CD14-positive monocyte (primary cell): ENCODE measurements around the gene ATP1A3. TPM values are rescaled to one million over a fixed set of nuclear protein-coding genes. Genes with fewer than 3 reads are reported as not detected.

Experiments
- DNase-seq, 3 donors: peaks; one replicate each; pipeline ENCODE4 v3.0.0-alpha.2; 2011 to 2022
- H2AFZ ChIP-seq: 2 replicates; pipeline ENCODE4 v1.6.0; 2012; ENCODE audit warnings: mild to moderate bottlenecking, low read depth, low read length, inconsistent platforms; ENCODE audit not compliant: insufficient read depth, poor library complexity, severe bottlenecking
- H3K27ac ChIP-seq, 2 donors: 1 replicate in 1 of 2; 2 replicates in 1 of 2; pipeline ENCODE4 v1.5.1; 2012 to 2013; ENCODE audit warnings: low read length in 2 of 2, control low read depth in 1 of 2, inconsistent platforms in 1 of 2, low read depth in 1 of 2, mild to moderate bottlenecking in 1 of 2
- H3K27me3 ChIP-seq, 2 donors: one replicate each; pipeline versions ENCODE4 v1.6.0 to v1.6.1; 2011 to 2013; ENCODE audit warnings: low read length in 2 of 2; ENCODE audit not compliant: control insufficient read depth in 2 of 2, insufficient read depth in 2 of 2
- H3K36me3 ChIP-seq, 2 donors: replicated peaks in 1 of 2; 1 replicate in 1 of 2; 2 replicates in 1 of 2; pipeline versions ENCODE4 v1.5.1 to v1.6.1; 2012 to 2013; ENCODE audit warnings: low read length in 2 of 2, control low read depth in 1 of 2, inconsistent platforms in 1 of 2, mild to moderate bottlenecking in 1 of 2; ENCODE audit not compliant: insufficient read depth in 2 of 2, control insufficient read depth in 1 of 2
- H3K4me1 ChIP-seq, 2 donors: 1 replicate in 1 of 2; 2 replicates in 1 of 2; pipeline versions ENCODE4 v1.5.1 to v1.6.1; 2012 to 2013; ENCODE audit warnings: low read length in 2 of 2, control low read depth in 1 of 2, inconsistent platforms in 1 of 2, mild to moderate bottlenecking in 1 of 2, moderate library complexity in 1 of 2; ENCODE audit not compliant: insufficient read depth in 2 of 2, control insufficient read depth in 1 of 2
- H3K4me2 ChIP-seq: replicated peaks from 2 replicates; pipeline ENCODE3; 2012; ENCODE audit warnings: low read length, moderate library complexity, mild to moderate bottlenecking; ENCODE audit not compliant: poor library complexity, severe bottlenecking; ENCODE audit errors: extremely low read depth
- H3K4me3 ChIP-seq, 3 experiments: fragments of 200-600 bp in 1 of 3; sonication (generic) in 1 of 3; replicated peaks in 1 of 3; 1 replicate in 2 of 3; 2 replicates in 1 of 3; pipeline ENCODE4 v1.5.1; 2011 to 2013; ENCODE audit warnings: low read length in 3 of 3, mild to moderate bottlenecking in 3 of 3, control low read depth in 2 of 3, low read depth in 2 of 3, inconsistent platforms in 1 of 3, moderate library complexity in 1 of 3
- H3K79me2 ChIP-seq: 2 replicates; pipeline ENCODE4 v1.6.0; 2012; ENCODE audit warnings: mild to moderate bottlenecking, control low read depth, inconsistent platforms, low read length, moderate library complexity; ENCODE audit not compliant: insufficient read depth
- H3K9ac ChIP-seq: 2 replicates; pipeline ENCODE4 v1.6.0; 2017; ENCODE audit warnings: low read length, mild to moderate bottlenecking; ENCODE audit not compliant: insufficient read depth, poor library complexity, severe bottlenecking
- H3K9me3 ChIP-seq, 2 donors: replicated peaks in 1 of 2; 1 replicate in 1 of 2; 2 replicates in 1 of 2; pipeline versions ENCODE4 v1.5.1 to v1.6.1; 2012 to 2013; ENCODE audit warnings: low read length in 2 of 2, control low read depth in 1 of 2; ENCODE audit not compliant: control insufficient read depth in 1 of 2, insufficient read depth in 1 of 2
- H4K20me1 ChIP-seq: 2 replicates; pipeline ENCODE4 v1.6.0; 2012; ENCODE audit warnings: mild to moderate bottlenecking, low read length, control low read depth, moderate library complexity; ENCODE audit not compliant: insufficient read depth
- H3K27ac Mint-ChIP-seq, 7 donors: one replicate each; pipeline ENCODE4 v1.8.0; 2020; ENCODE audit warnings: mild to moderate bottlenecking in 7 of 7, mixed read lengths in 7 of 7, moderate library complexity in 6 of 7, inconsistent platforms in 2 of 7
- H3K27me3 Mint-ChIP-seq, 3 donors: one replicate each; pipeline ENCODE4 v1.8.0; 2021 to 2022; ENCODE audit warnings: low read depth in 3 of 3, mild to moderate bottlenecking in 3 of 3, mixed read lengths in 3 of 3, moderate library complexity in 3 of 3, inconsistent platforms in 1 of 3
- H3K36me3 Mint-ChIP-seq, 2 donors: one replicate each; pipeline ENCODE4 v1.8.0; 2020; ENCODE audit warnings: mixed read lengths in 2 of 2, inconsistent platforms in 1 of 2, mild to moderate bottlenecking in 1 of 2
- H3K4me1 Mint-ChIP-seq: one replicate; pipeline ENCODE4 v1.8.0; 2020; ENCODE audit warnings: mild to moderate bottlenecking, mixed read lengths
- H3K4me3 Mint-ChIP-seq, 2 donors: one replicate each; pipeline ENCODE4 v1.8.0; 2020; ENCODE audit warnings: mild to moderate bottlenecking in 2 of 2, mixed read lengths in 2 of 2, moderate library complexity in 1 of 2
- H3K9me3 Mint-ChIP-seq, 7 donors: one replicate each; pipeline ENCODE4 v1.8.0; 2020 to 2022; ENCODE audit warnings: mixed read lengths in 7 of 7, mild to moderate bottlenecking in 6 of 7, moderate library complexity in 6 of 7, inconsistent platforms in 2 of 7
- CTCF ChIP-seq: fragments of 200-600 bp; IDR thresholded peaks from one replicate; pipeline ENCODE4 v1.8.0; 2022; ENCODE audit warnings: antibody characterized with exemption, mild to moderate bottlenecking
- WGBS: methylation state at CpG from one replicate; pipeline ENCODE4 v1.1.5; 2013; ENCODE audit warnings: missing lambda C conversion rate; ENCODE audit not compliant: insufficient coverage; 5-methylcytosine and 5-hydroxymethylcytosine counted together
- intact Hi-C, 2 donors: fragments of 100-400 bp; cut with micrococcal nuclease; formaldehyde crosslinking; loops; one replicate each; pipeline versions ENCODE4 v1.15.0 to v1.15.1; 2023
- polyA plus RNA-seq, 3 donors: library from polyadenylated mRNA; depleted of rRNA in 1 of 3; unstranded in 2 of 3; stranded (reverse) in 1 of 3; fragments of 300-500 nt in 2 of 3; fragments of >200 nt in 1 of 3; fragmentation: Illumina TruSeq in 2 of 3; gene quantifications; 1 replicate in 2 of 3; 2 replicates in 1 of 3; pipeline ENCODE4 v1.2.3, GENCODE V29; 2012 to 2021

Gene ATP1A3
- polyA plus RNA-seq, 3 donors, result 0.07 to 0.10 TPM; not detected in 1

- no peak overlapping the region for H3K27ac Mint-ChIP-seq
- peak overlapping the region; percentile 69 for H2AFZ ChIP-seq
- H3K4me3 ChIP-seq, result peak overlapping the region in 1 of 3 experiments; percentile 69
- H3K79me2 ChIP-seq, result no peaks in the 10 kb centered on the region
- WGBS, result 12% methylated on average over 21 of the region's 43 CpGs
- no peak for TF ChIP-seq CTCF
- H4K20me1 ChIP-seq, result no peaks in the 10 kb centered on the region
- peaks cover 13% of the 10 kb centered on the region for H3K4me1 Mint-ChIP-seq
- peak overlapping the region; percentile 66 to 94 for H3K4me3 Mint-ChIP-seq
- H3K36me3 ChIP-seq, result no peaks in the 10 kb centered on the region
- intact Hi-C loops, result no loop called here
- no peak for DNase-seq
- H3K9me3 ChIP-seq, result peaks cover 0 to 24% of the 10 kb centered on the region in 2 donors
- peak overlapping the region; percentile 68 for H3K4me2 ChIP-seq
- peaks cover 0 to 12% of the 10 kb centered on the region in 2 donors for H3K36me3 Mint-ChIP-seq
- H3K4me1 ChIP-seq, result peaks cover 4 to 15% of the 10 kb centered on the region in 2 donors
- peaks cover 0 to 50% (median 49%) of the 10 kb centered on the region in 3 donors for H3K27me3 Mint-ChIP-seq
- H3K9me3 Mint-ChIP-seq, result peaks cover 0 to 16% (median 2%) of the 10 kb centered on the region in 7 donors
- no peak overlapping the region for H3K27ac ChIP-seq
- H3K9ac ChIP-seq, result no peak overlapping the region
- H3K27me3 ChIP-seq, result peaks cover 47 to 89% of the 10 kb centered on the region in 2 donors
These were observed 66.4 kb downstream of the ATP1A3 start for GRCh38 chr19:41927497-41928192.

GRCh38 chr19:41926763-41927496 lies 67.1 kb downstream of the ATP1A3 start:
- no peak for TF ChIP-seq CTCF
- peaks cover 4 to 15% of the 10 kb centered on the region in 2 donors for H3K4me1 ChIP-seq
- no peaks in the 10 kb centered on the region for H3K79me2 ChIP-seq
- WGBS, result 60% methylated on average over 12 of the region's 16 CpGs
- DNase-seq, result no peak
- H2AFZ ChIP-seq, result no peak overlapping the region
- no peaks in the 10 kb centered on the region for H3K36me3 ChIP-seq
- H3K27me3 Mint-ChIP-seq, result peaks cover 0 to 52% (median 51%) of the 10 kb centered on the region in 3 donors
- intact Hi-C loops, result no loop called here
- H3K27ac ChIP-seq, result no peak overlapping the region
- peaks cover 0 to 16% of the 10 kb centered on the region in 2 donors for H3K36me3 Mint-ChIP-seq
- H3K27ac Mint-ChIP-seq, result no peak overlapping the region
- peaks cover 54 to 93% of the 10 kb centered on the region in 2 donors for H3K27me3 ChIP-seq
- no peak overlapping the region for H3K4me3 ChIP-seq
- H3K9me3 Mint-ChIP-seq, result peaks cover 0 to 22% (median 2%) of the 10 kb centered on the region in 7 donors
- H3K4me3 Mint-ChIP-seq, result no peak overlapping the region
- no peak overlapping the region for H3K4me2 ChIP-seq
- no peak overlapping the region for H3K9ac ChIP-seq
- H3K9me3 ChIP-seq, result peaks cover 0 to 24% of the 10 kb centered on the region in 2 donors
- H3K4me1 Mint-ChIP-seq, result peaks cover 15% of the 10 kb centered on the region
- H4K20me1 ChIP-seq, result no peaks in the 10 kb centered on the region
